Upper lobe of left lung (tissue), 6 donors: ENCODE results near the gene FSTL1. TPM values are rescaled to one million over a fixed set of nuclear protein-coding genes. Genes with fewer than 3 reads are reported as not detected.

ENCODE experiments used
- ATAC-seq, 2 donors: fragments of 200-7000 bp; cut with Tn5 transposase; one replicate each; pipeline ENCODE4 v1.9.1; 2022; ENCODE audit warnings: mild to moderate bottlenecking in 2 of 2, moderate library complexity in 2 of 2; ENCODE audit not compliant: low FRiP score in 2 of 2
- DNase-seq, 2 donors: peaks; one replicate each; pipeline ENCODE4 v3.0.0-alpha.2; 2019 to 2020
- H3K27ac ChIP-seq, 4 donors: fragments of 200-600 bp; sonication (generic); one replicate each; pipeline ENCODE4 v1.5.1; 2016 to 2019
- H3K27me3 ChIP-seq, 4 donors: fragments of 200-600 bp; sonication (generic); one replicate each; pipeline ENCODE4 v1.5.1; 2017 to 2019
- H3K36me3 ChIP-seq, 4 donors: fragments of 200-600 bp; sonication (generic); one replicate each; pipeline ENCODE4 v1.5.1; 2016 to 2019
- H3K4me1 ChIP-seq, 4 donors: fragments of 200-600 bp; sonication (generic); one replicate each; pipeline ENCODE4 v1.5.1; 2018 to 2019
- H3K4me3 ChIP-seq, 4 donors: fragments of 200-600 bp; sonication (generic); one replicate each; pipeline ENCODE4 v1.5.1; 2017 to 2019; ENCODE audit warnings: mild to moderate bottlenecking in 2 of 4, moderate library complexity in 1 of 4
- H3K9me3 ChIP-seq, 4 donors: fragments of 200-600 bp; sonication (generic); one replicate each; pipeline ENCODE4 v1.5.1; 2018 to 2019
- EP300 ChIP-seq, 4 donors: sonication (generic); formaldehyde crosslinking; IDR thresholded peaks; one replicate each; pipeline ENCODE4 v1.5.1; 2017; ENCODE audit warnings: antibody characterized with exemption in 4 of 4, control low read depth in 2 of 4
- POLR2A ChIP-seq, 4 donors: fragments of 450-650 bp; IDR thresholded peaks; one replicate each; pipeline ENCODE4 v1.5.1; 2016 to 2017; ENCODE audit warnings: antibody characterized with exemption in 4 of 4, mild to moderate bottlenecking in 2 of 4
- POLR2AphosphoS5 ChIP-seq, 2 donors: sonication (generic); formaldehyde crosslinking; IDR thresholded peaks; one replicate each; pipeline ENCODE4 v1.5.1; 2017; ENCODE audit warnings: antibody characterized with exemption in 2 of 2
- WGBS, 2 donors: methylation state at CpG; one replicate each; pipeline ENCODE4 v1.1.5; 2017 to 2018; 5-methylcytosine and 5-hydroxymethylcytosine counted together
- total RNA-seq, 6 donors: library from RNA; depleted of rRNA in 4 of 6; stranded (reverse); fragments of >200 nt in 4 of 6; gene quantifications; one replicate each; pipeline versions ENCODE4 v1.1.0 to v1.2.1, GENCODE V29; 2016 to 2021
- TF ChIP-seq, protein P1 (sequence below), 6 experiments: fragments of 450-650 bp in 4 of 6; fragments of 200-600 bp in 2 of 6; sonication (generic) in 2 of 6; IDR thresholded peaks; one replicate each; pipeline ENCODE4 v1.5.1; 2016 to 2019; ENCODE audit warnings: antibody characterized with exemption in 6 of 6
- donor health status: DM: no; HTN: no; CAD: no; lungs with moderate emphysema.
- donor health status: DM: no; HTN: yes; CAD: no; lungs with severe emphysema.

Gene FSTL1
- total RNA-seq, 6 donors from 2014 or later: 35.6 to 480 (median 120) TPM

DNA sequence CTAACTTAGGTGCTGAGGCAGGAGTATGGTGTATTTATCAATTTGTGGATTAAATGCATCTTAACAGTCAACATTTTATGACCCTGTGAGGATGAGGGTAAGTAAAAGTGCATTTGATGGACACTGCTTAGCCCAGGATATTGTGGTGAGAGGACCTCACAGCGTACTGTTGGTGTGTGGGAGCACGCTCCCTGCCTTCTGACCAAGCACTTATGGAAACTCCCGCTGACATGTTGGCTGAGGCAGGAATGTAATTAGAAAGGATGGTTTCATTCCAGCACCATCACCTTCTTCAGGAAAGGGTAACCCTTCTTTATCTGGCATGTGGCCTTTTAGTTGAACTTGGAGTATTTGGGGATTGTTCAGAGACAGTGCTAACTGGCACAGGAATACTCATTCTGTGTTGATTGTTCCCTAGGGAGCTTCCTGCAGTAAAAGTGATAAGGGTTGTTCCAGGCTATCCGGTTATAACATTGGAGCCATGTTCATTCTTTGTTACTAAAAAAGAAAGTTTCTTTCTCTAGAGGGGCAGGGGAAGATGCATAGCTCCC is 11.7 kb upstream of the FSTL1 start:
- TF ChIP-seq, protein P1, sequence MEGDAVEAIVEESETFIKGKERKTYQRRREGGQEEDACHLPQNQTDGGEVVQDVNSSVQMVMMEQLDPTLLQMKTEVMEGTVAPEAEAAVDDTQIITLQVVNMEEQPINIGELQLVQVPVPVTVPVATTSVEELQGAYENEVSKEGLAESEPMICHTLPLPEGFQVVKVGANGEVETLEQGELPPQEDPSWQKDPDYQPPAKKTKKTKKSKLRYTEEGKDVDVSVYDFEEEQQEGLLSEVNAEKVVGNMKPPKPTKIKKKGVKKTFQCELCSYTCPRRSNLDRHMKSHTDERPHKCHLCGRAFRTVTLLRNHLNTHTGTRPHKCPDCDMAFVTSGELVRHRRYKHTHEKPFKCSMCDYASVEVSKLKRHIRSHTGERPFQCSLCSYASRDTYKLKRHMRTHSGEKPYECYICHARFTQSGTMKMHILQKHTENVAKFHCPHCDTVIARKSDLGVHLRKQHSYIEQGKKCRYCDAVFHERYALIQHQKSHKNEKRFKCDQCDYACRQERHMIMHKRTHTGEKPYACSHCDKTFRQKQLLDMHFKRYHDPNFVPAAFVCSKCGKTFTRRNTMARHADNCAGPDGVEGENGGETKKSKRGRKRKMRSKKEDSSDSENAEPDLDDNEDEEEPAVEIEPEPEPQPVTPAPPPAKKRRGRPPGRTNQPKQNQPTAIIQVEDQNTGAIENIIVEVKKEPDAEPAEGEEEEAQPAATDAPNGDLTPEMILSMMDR (IDR thresholded peaks at IDR 0.05): no peak
- TF ChIP-seq POLR2AphosphoS5 (IDR thresholded peaks at IDR 0.05) (no peak), EP300 (IDR thresholded peaks at IDR 0.05) (no peak), POLR2A (IDR thresholded peaks at IDR 0.05) (no peak)
- no peaks in the 10 kb centered on the region for H3K4me1 ChIP-seq
- H3K36me3 ChIP-seq: no peaks in the 10 kb centered on the region
- no peaks in the 10 kb centered on the region for H3K9me3 ChIP-seq
- ATAC-seq (peak in 1 of 2 donors; percentile 23), DNase-seq (no peak)
- H3K4me3 ChIP-seq: no peak overlapping the region
- no peaks in the 10 kb centered on the region for H3K27me3 ChIP-seq
- no peak overlapping the region for H3K27ac ChIP-seq
- 78 to 89% methylated on average over 4 of the region's 4 CpGs for WGBS, 2 donors

DNA sequence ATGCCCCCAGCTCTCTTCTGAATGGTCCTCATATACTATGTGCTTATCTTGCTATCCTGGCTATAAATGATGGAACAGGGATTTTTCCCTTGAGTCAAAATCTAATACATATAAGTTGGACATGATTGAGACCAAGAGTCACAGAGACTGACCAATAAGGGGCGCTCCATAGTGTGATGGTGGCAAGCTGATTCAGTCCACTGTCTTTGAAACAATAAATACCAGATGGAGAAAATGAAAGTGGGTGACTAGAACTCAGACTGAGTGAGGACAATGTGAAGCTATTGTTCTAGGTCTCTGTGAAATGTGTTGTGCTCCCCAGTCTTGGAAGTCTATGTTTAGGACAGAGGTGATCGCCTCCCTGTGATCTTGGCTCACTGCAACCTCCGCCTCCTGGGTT is 10.6 kb upstream of the FSTL1 start:
- Histone ChIP-seq H3K36me3 (no peaks in the 10 kb centered on the region), H3K9me3 (no peaks in the 10 kb centered on the region), H3K4me1 (no peaks in the 10 kb centered on the region), H3K27ac (no peak overlapping the region), H3K27me3 (no peaks in the 10 kb centered on the region), H3K4me3 (no peak overlapping the region)
- WGBS, 2 donors: 78 to 90% methylated on average over 3 of the region's 3 CpGs
- ATAC-seq: no peak
- DNase-seq: no peak
- TF ChIP-seq, protein P1 (IDR thresholded peaks at IDR 0.05): no peak
- TF ChIP-seq EP300 (IDR thresholded peaks at IDR 0.05): no peak
- no peak for TF ChIP-seq POLR2A (IDR thresholded peaks at IDR 0.05)
- no peak for TF ChIP-seq POLR2AphosphoS5 (IDR thresholded peaks at IDR 0.05)

DNA sequence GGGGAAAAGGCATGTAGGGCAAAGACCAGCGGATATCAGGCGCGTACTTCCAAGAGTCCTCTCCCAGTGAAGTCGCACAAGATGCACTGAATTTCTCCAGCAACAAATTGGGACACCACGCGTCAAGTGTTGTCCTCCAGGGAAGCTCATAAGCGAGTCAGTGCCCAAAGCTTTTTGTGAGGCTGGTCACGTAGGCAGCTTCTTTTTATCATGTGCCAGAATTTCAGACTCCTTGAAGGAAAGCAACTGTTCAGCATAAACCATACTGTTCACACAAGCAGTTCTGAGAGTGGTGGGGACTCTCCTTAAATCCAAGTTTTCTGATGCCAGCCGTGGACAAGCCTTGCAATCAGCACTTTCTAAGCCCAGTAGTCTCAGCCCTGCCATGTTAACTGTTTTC is 10.1 kb upstream of the FSTL1 start:
- TF ChIP-seq POLR2A (IDR thresholded peaks at IDR 0.05): no peak
- no peak for TF ChIP-seq EP300 (IDR thresholded peaks at IDR 0.05)
- TF ChIP-seq, protein P1 (IDR thresholded peaks at IDR 0.05): no peak
- no peak for TF ChIP-seq POLR2AphosphoS5 (IDR thresholded peaks at IDR 0.05)
- Histone ChIP-seq H3K36me3 (no peaks in the 10 kb centered on the region), H3K4me3 (no peak overlapping the region), H3K27me3 (no peaks in the 10 kb centered on the region), H3K9me3 (no peaks in the 10 kb centered on the region), H3K27ac (no peak overlapping the region), H3K4me1 (no peaks in the 10 kb centered on the region)
- ATAC-seq (no peak), DNase-seq (no peak)
- WGBS, 2 donors: 76 to 87% methylated on average over 9 of the region's 9 CpGs

DNA sequence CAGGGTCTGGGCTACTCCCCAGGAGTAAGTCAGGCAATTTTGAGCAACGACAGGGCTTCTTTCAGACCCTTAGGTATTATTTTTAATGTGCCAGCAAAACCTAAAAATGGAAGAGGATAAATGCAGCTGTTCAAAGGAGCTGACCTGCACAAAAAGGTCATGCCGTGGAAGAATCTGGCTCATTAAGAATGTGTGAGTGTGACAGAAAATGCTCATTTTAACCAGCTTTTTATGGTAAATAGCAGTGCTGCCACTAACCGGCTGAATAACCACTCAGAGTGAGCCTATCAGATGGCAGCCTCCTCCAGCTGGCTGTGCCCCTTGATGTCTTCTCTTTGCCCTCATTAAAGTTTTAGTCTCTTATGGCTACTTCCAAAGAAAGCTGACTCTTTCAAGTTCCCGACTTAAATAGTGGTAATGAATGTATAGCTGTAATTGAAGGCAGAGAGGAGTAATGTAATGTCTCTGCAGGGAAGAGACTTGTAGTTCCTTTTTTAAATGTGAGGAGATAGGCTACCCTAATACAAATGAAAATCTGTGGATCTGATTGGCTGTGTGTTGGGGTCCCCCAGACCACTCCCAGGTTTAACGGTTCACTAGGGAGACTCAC is 9.5 kb upstream of the FSTL1 start:
- no peaks in the 10 kb centered on the region for H3K27me3 ChIP-seq
- no peak for TF ChIP-seq POLR2A (IDR thresholded peaks at IDR 0.05)
- TF ChIP-seq EP300 (IDR thresholded peaks at IDR 0.05): no peak
- no peak for TF ChIP-seq POLR2AphosphoS5 (IDR thresholded peaks at IDR 0.05)
- TF ChIP-seq, protein P1 (IDR thresholded peaks at IDR 0.05): no peak
- H3K9me3 ChIP-seq: no peaks in the 10 kb centered on the region
- H3K4me3 ChIP-seq: no peak overlapping the region
- WGBS, 2 donors: 73 to 83% methylated on average over 5 of the region's 5 CpGs
- H3K27ac ChIP-seq: no peak overlapping the region
- H3K36me3 ChIP-seq: no peaks in the 10 kb centered on the region
- no peaks in the 10 kb centered on the region for H3K4me1 ChIP-seq
- DNase-seq (no peak), ATAC-seq (no peak)

DNA sequence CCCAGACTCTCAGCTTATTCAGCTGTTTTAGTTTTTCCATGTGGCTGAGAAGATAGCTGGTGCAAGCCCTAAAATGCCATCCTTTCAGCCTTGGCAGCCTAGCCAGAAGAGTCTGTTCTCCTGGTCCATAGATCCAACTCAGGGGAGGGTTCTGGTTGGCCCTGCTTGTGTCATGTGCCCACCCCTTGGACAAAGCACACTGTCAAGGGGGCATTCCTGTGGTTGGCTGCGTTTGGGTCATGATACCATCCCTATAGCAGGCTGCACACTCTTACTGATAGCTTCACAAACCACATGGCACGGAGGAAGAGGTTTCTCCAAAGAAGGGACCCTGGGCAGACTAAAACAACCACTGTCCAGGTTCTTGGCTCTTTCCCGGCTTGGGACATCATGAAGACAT is 8.4 kb upstream of the FSTL1 start:
- TF ChIP-seq, protein P1 (IDR thresholded peaks at IDR 0.05): no peak
- TF ChIP-seq EP300 (IDR thresholded peaks at IDR 0.05) (no peak), POLR2AphosphoS5 (IDR thresholded peaks at IDR 0.05) (no peak), POLR2A (IDR thresholded peaks at IDR 0.05) (no peak)
- no peak overlapping the region for H3K4me3 ChIP-seq
- no peaks in the 10 kb centered on the region for H3K9me3 ChIP-seq
- DNase-seq (no peak), ATAC-seq (no peak)
- H3K36me3 ChIP-seq: no peaks in the 10 kb centered on the region
- H3K27me3 ChIP-seq: no peaks in the 10 kb centered on the region
- no peak overlapping the region for H3K27ac ChIP-seq
- WGBS, 2 donors: 84 to 91% methylated on average over 2 to 3 of the region's 3 CpGs
- no peaks in the 10 kb centered on the region for H3K4me1 ChIP-seq
